ENCODE measurements around the gene C2CD2. TPM values are rescaled to one million over a fixed set of nuclear protein-coding genes. Genes with fewer than 3 reads are reported as not detected.

The C2CD2 gene
- total RNA-seq, 2 donors from 2014 or later: 27.3 to 30.5 TPM

GRCh38 chr21:41888749-41889376, 65.0 kb downstream of the C2CD2 start:
- no peaks in the 10 kb centered on the region for H3K4me1 ChIP-seq (replicated peaks)
- H3K27me3 ChIP-seq (replicated peaks; ENCODE audit: insufficient read depth): no peaks in the 10 kb centered on the region
- no peak overlapping the region for H3K27ac ChIP-seq
- WGBS: 85% methylated on average over 13 of the region's 13 CpGs
- H3K4me3 ChIP-seq: no peak overlapping the region
- TF ChIP-seq POLR2AphosphoS5 (IDR thresholded peaks at IDR 0.05): no peak
- TF ChIP-seq, protein P1, sequence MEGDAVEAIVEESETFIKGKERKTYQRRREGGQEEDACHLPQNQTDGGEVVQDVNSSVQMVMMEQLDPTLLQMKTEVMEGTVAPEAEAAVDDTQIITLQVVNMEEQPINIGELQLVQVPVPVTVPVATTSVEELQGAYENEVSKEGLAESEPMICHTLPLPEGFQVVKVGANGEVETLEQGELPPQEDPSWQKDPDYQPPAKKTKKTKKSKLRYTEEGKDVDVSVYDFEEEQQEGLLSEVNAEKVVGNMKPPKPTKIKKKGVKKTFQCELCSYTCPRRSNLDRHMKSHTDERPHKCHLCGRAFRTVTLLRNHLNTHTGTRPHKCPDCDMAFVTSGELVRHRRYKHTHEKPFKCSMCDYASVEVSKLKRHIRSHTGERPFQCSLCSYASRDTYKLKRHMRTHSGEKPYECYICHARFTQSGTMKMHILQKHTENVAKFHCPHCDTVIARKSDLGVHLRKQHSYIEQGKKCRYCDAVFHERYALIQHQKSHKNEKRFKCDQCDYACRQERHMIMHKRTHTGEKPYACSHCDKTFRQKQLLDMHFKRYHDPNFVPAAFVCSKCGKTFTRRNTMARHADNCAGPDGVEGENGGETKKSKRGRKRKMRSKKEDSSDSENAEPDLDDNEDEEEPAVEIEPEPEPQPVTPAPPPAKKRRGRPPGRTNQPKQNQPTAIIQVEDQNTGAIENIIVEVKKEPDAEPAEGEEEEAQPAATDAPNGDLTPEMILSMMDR (IDR thresholded peaks at IDR 0.05): no peak
- intact Hi-C loops (cut with DNase I): no loop called here
- H3K36me3 ChIP-seq: no peaks in the 10 kb centered on the region
- DNase-seq (ENCODE audit: low spot score): no peak
- no peaks in the 10 kb centered on the region for H3K9me3 ChIP-seq

- 93% methylated on average over 5 of the region's 5 CpGs for WGBS
- H3K27ac ChIP-seq: no peak overlapping the region
- no peak for DNase-seq (ENCODE audit: low spot score)
- intact Hi-C loops (cut with DNase I): no loop called here
- H3K9me3 ChIP-seq: no peaks in the 10 kb centered on the region
- H3K27me3 ChIP-seq (replicated peaks; ENCODE audit: insufficient read depth): no peaks in the 10 kb centered on the region
- TF ChIP-seq, protein P1 (IDR thresholded peaks at IDR 0.05): no peak
- TF ChIP-seq POLR2AphosphoS5 (IDR thresholded peaks at IDR 0.05): no peak
- TF ChIP-seq POLR2A (IDR thresholded peaks at IDR 0.05): no peak
- no peaks in the 10 kb centered on the region for H3K4me1 ChIP-seq (replicated peaks)
- no peaks in the 10 kb centered on the region for H3K36me3 ChIP-seq
- H3K4me3 ChIP-seq: no peak overlapping the region
These were observed 66.2 kb downstream of the C2CD2 start for GRCh38 chr21:41887667-41888066.

DNA sequence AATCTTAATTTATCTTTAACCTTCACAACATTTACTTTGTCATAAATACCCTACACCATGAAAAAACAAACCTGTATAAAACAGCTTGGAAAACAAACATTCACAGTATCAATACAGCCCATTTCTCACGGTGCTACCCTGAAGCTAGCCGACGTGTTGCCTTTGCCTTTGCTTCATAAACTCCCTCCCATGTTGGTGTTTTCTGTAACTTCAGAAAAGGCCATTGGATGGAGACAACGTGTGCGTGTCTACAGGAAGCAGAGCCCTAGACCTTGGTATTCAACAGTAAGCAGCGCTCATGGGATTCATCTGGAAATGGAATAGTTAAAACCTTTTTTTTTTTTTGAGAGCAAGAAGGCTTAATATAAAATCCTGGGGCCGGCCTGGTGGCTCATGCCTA, 67.5 kb downstream of the C2CD2 start:
- Histone ChIP-seq H3K36me3 (no peaks in the 10 kb centered on the region), H3K9me3 (no peaks in the 10 kb centered on the region), H3K27ac (no peak overlapping the region), H3K4me3 (no peak overlapping the region), H3K4me1 (replicated peaks) (no peaks in the 10 kb centered on the region), H3K27me3 (replicated peaks; ENCODE audit: insufficient read depth) (no peaks in the 10 kb centered on the region)
- DNase-seq (ENCODE audit: low spot score): no peak
- 82% methylated on average over 7 of the region's 7 CpGs for WGBS
- TF ChIP-seq POLR2AphosphoS5 (IDR thresholded peaks at IDR 0.05) (no peak), POLR2A (IDR thresholded peaks at IDR 0.05) (no peak)
- TF ChIP-seq, protein P1 (IDR thresholded peaks at IDR 0.05): no peak
- intact Hi-C loops (cut with DNase I): no loop called here

DNA sequence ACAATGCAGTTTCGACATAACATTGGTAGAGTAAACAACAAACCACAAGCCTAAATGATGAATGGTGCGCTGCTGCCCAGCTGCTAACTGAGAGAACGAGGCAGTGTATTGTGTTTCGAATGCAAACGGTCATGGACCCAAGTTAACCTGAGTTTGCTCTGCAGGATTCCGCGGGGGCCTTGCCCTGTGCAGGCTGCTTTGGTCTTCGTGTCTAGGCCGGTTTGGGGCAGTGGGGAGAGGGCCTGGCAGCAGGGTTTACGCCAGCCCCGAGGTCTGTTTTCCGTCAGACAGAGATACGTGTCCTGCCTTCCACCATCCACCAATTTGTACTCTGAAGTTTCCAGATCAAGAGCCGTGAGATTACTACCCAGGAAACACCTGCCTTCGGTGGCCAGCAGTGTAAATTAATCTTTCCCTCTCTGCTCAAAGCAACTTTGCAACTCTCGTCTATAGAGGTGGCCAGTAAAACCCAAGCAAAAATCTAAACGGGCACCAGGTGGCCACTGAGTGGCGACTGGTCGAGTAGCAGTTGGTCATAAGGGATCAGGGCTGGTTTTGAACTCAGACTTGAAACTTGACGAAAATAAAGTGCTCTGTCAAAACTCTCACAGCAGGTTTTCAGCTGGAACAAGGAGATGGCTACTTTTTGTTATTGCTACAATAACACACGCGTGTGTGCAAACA, 68.3 kb downstream of the C2CD2 start:
- DNase-seq (ENCODE audit: low spot score): no peak
- Histone ChIP-seq H3K27me3 (replicated peaks; ENCODE audit: insufficient read depth) (no peaks in the 10 kb centered on the region), H3K4me3 (no peak overlapping the region), H3K4me1 (replicated peaks) (no peaks in the 10 kb centered on the region), H3K9me3 (no peaks in the 10 kb centered on the region), H3K36me3 (no peaks in the 10 kb centered on the region), H3K27ac (no peak overlapping the region)
- TF ChIP-seq, protein P1 (IDR thresholded peaks at IDR 0.05): no peak
- TF ChIP-seq POLR2AphosphoS5 (IDR thresholded peaks at IDR 0.05): no peak
- no peak for TF ChIP-seq POLR2A (IDR thresholded peaks at IDR 0.05)
- 51% methylated on average over 22 of the region's 22 CpGs for WGBS
- intact Hi-C loops (cut with DNase I): no loop called here

DNA sequence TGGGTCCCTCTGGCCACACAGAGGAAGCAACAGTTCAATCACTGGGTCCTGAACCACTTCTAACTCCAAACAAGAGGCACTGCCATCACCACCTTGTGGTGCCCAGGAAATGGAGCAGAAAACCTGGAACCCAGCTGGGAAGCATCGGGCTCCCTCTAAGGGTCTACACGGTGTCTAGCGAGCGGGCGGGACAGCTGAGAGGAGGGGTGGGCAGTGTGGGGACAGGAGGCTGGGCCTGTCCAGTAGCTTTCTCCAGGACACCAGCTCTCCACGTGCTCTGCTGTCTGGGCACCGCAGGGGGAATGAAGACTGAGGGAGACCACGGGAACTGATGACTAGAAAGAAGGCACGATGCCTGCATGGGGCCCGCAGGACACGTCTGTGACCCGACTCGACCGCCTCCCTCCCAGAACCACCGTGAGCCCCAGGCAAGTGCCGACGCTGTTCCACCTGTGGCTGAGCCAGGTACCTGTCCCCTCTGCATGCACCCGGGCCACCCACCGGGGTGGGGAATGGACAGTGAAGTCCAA, 69.3 kb downstream of the C2CD2 start:
- Histone ChIP-seq H3K9me3 (no peaks in the 10 kb centered on the region), H3K4me3 (no peak overlapping the region), H3K27ac (no peak overlapping the region), H3K36me3 (no peaks in the 10 kb centered on the region), H3K27me3 (replicated peaks; ENCODE audit: insufficient read depth) (no peaks in the 10 kb centered on the region), H3K4me1 (replicated peaks) (no peaks in the 10 kb centered on the region)
- DNase-seq (ENCODE audit: low spot score): no peak
- intact Hi-C loops (cut with DNase I): no loop called here
- WGBS: 86% methylated on average over 18 of the region's 19 CpGs
- TF ChIP-seq POLR2A (IDR thresholded peaks at IDR 0.05) (no peak), POLR2AphosphoS5 (IDR thresholded peaks at IDR 0.05) (no peak)
- TF ChIP-seq, protein P1 (IDR thresholded peaks at IDR 0.05): no peak

All from prostate gland (tissue), 2 donors.